Keratinocyte (primary cell): Measurements from ENCODE around the gene APOA4. TPM values are rescaled to one million over a fixed set of nuclear protein-coding genes. Genes with fewer than 3 reads are reported as not detected.
"Not testable (repeated sequence)": the region's sequence is repeated elsewhere in the genome, so short reads cannot be mapped to it uniquely, and the experiment has no call there.

Experiments
- DNase-seq: peaks from one replicate; pipeline ENCODE4 v3.0.0-alpha.2; 2011; ENCODE audit warnings: low read depth, missing footprints, low spot score
- FAIRE-seq: peaks from 2 replicates; lab custom pipeline; 2011; peaks lifted over from hg19 to GRCh38; lab: Jason Lieb, UNC
- H2AFZ ChIP-seq: 2 replicates; pipeline ENCODE4 v1.6.0; 2012; ENCODE audit warnings: low read length, control low read depth, inconsistent platforms; ENCODE audit not compliant: control insufficient read depth
- H3K27ac ChIP-seq: 2 replicates; pipeline ENCODE4 v1.5.1; 2011; ENCODE audit warnings: low read length; ENCODE audit not compliant: control insufficient read depth, insufficient read depth
- H3K27me3 ChIP-seq: 3 replicates; pipeline ENCODE4 v1.6.0; 2011; ENCODE audit warnings: low read length; ENCODE audit not compliant: control insufficient read depth, insufficient read depth; ENCODE audit errors: extremely low read depth
- H3K36me3 ChIP-seq, 2 experiments: 2 replicates in 1 of 2; 3 replicates in 1 of 2; pipeline ENCODE4 v1.5.1; 2011; ENCODE audit warnings: low read length in 2 of 2, mild to moderate bottlenecking in 1 of 2; ENCODE audit not compliant: control insufficient read depth in 2 of 2, insufficient read depth in 2 of 2; ENCODE audit errors: extremely low read depth in 1 of 2
- H3K4me1 ChIP-seq: 3 replicates; pipeline ENCODE4 v1.5.1; 2011; ENCODE audit warnings: low read length; ENCODE audit not compliant: control insufficient read depth, insufficient read depth; ENCODE audit errors: extremely low read depth
- H3K4me2 ChIP-seq: 3 replicates; pipeline ENCODE4 v1.6.0; 2011; ENCODE audit warnings: low read depth, low read length; ENCODE audit not compliant: control insufficient read depth, insufficient read depth; ENCODE audit errors: extremely low read depth
- H3K4me3 ChIP-seq, 3 experiments: fragments of 200-600 bp in 1 of 3; sonication (generic) in 1 of 3; 2 replicates in 2 of 3; 3 replicates in 1 of 3; pipeline ENCODE4 v1.5.1; 2011 to 2016; ENCODE audit warnings: low read length in 3 of 3, mild to moderate bottlenecking in 3 of 3, control low read depth in 2 of 3, inconsistent platforms in 1 of 3, low read depth in 1 of 3, mixed read lengths in 1 of 3, mixed run types in 1 of 3, moderate library complexity in 1 of 3; ENCODE audit not compliant: control insufficient read depth in 2 of 3, insufficient read depth in 2 of 3; ENCODE audit errors: extremely low read depth in 1 of 3
- H3K79me2 ChIP-seq: 2 replicates; pipeline ENCODE4 v1.6.0; 2012; ENCODE audit warnings: low read length; ENCODE audit not compliant: control insufficient read depth, insufficient read depth
- H3K9ac ChIP-seq: 3 replicates; pipeline ENCODE4 v1.6.0; 2011; ENCODE audit warnings: low read length; ENCODE audit not compliant: control insufficient read depth, insufficient read depth; ENCODE audit errors: extremely low read depth
- H3K9me1 ChIP-seq: 3 replicates; pipeline ENCODE4 v1.6.0; 2011; ENCODE audit warnings: low read length; ENCODE audit not compliant: control insufficient read depth, insufficient read depth; ENCODE audit errors: extremely low read depth
- H3K9me3 ChIP-seq: 2 replicates; pipeline ENCODE4 v1.5.1; 2012; ENCODE audit warnings: low read depth, low read length; ENCODE audit not compliant: control insufficient read depth
- H4K20me1 ChIP-seq: 3 replicates; pipeline ENCODE4 v1.6.0; 2011; ENCODE audit warnings: low read length; ENCODE audit not compliant: control insufficient read depth, insufficient read depth; ENCODE audit errors: extremely low read depth
- EZH2 ChIP-seq: IDR thresholded peaks from one replicate; pipeline ENCODE4 v1.6.1; 2012; ENCODE audit warnings: inconsistent platforms, mild to moderate bottlenecking, low read length, moderate library complexity
- dilution Hi-C: fragments of 300-500 bp; cut with MboI; formaldehyde crosslinking; loops from one replicate; pipeline ENCODE4 v1.7.0; 2020; ENCODE audit warnings: low sequenced_read_pairs; ENCODE audit not compliant: extremely low pct_ligation_motif_present
- polyA plus RNA-seq, 5 experiments: library from polyadenylated mRNA; depleted of rRNA in 3 of 5; stranded (reverse) in 3 of 5; stranded (forward) in 1 of 5; unstranded in 1 of 5; fragments of >200 nt; gene quantifications; 1 replicate in 1 of 5; 2 replicates in 3 of 5; 3 replicates in 1 of 5; pipeline versions ENCODE4 v1.2.1 to v1.2.3, GENCODE V29; 2011 to 2012; ENCODE audit warnings: missing spikeins in 2 of 5, low read depth in 1 of 5, low replicate concordance in 1 of 5
- TF ChIP-seq, protein P1 (sequence below), 3 experiments: IDR thresholded peaks in 1 of 3; conservative IDR thresholded peaks in 1 of 3; optimal IDR thresholded peaks in 1 of 3; 2 replicates in 2 of 3; 3 replicates in 1 of 3; pipeline versions ENCODE3 to v1.5.1; 2011; ENCODE audit warnings: low read length in 3 of 3, mild to moderate bottlenecking in 3 of 3, moderate library complexity in 2 of 3, control low read depth in 1 of 3, inconsistent platforms in 1 of 3; ENCODE audit not compliant: insufficient read depth in 2 of 3; ENCODE audit errors: extremely low read depth in 1 of 3

APOA4 gene
- polyA plus RNA-seq, 1 donor (not counting 4 experiments of a cell fraction or from before 2014, with no cell fraction given): not detected

DNA sequence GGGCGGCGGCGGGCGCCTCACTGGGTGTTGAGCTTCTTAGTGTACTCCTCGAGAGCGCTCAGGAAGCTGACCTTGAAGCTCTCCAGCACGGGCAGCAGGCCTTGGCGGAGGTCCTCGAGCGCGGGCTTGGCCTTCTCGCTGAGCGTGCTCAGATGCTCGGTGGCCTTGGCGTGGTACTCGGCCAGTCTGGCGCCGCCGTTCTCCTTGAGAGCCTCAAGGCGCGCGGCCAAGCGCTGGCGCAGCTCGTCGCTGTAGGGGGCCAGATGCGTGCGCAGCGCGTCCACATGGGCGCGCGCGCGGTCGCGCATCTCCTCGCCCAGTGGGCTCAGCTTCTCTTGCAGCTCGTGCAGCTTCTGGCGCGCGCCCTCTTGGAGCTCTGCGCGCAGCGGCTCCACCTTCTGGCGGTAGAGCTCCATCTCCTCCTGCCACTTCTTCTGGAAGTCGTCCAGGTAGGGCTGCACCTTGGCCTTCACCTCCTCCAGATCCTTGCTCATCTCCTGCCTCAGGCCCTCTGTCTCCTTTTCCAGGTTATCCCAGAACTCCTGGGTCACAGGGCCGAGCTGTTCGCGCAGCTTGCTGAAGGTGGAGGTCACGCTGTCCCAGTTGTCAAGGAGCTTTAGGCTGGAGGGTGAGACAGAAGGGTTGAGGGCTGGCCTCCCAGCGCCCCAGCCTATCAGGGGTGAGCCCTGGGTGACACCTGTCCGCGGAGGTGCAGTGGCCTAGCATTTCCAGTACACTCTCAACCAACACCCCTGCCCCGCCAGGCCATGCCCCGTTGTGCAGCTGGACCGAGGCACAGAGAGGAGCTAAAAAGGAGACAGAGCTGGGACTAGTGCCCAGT is 12.9 kb upstream of the APOA4 start:
- Histone ChIP-seq H3K36me3 (no peaks in the 10 kb centered on the region), H3K4me2 (peak overlapping the region; percentile 86), H3K27me3 (no peaks in the 10 kb centered on the region), H3K9ac (peak overlapping the region; percentile 18), H3K79me2 (no peaks in the 10 kb centered on the region), H3K27ac (no peak overlapping the region), H3K9me1 (no peaks in the 10 kb centered on the region), H2AFZ (peak overlapping the region; percentile 90), H3K9me3 (no peaks in the 10 kb centered on the region), H3K4me1 (peaks cover 4% of the 10 kb centered on the region), H3K4me3 (peak overlapping the region; percentile 13 to 59 (median 51)), H4K20me1 (no peaks in the 10 kb centered on the region)
- dilution Hi-C loops: no loop called here
- TF ChIP-seq EZH2: no peak
- TF ChIP-seq, protein P1, sequence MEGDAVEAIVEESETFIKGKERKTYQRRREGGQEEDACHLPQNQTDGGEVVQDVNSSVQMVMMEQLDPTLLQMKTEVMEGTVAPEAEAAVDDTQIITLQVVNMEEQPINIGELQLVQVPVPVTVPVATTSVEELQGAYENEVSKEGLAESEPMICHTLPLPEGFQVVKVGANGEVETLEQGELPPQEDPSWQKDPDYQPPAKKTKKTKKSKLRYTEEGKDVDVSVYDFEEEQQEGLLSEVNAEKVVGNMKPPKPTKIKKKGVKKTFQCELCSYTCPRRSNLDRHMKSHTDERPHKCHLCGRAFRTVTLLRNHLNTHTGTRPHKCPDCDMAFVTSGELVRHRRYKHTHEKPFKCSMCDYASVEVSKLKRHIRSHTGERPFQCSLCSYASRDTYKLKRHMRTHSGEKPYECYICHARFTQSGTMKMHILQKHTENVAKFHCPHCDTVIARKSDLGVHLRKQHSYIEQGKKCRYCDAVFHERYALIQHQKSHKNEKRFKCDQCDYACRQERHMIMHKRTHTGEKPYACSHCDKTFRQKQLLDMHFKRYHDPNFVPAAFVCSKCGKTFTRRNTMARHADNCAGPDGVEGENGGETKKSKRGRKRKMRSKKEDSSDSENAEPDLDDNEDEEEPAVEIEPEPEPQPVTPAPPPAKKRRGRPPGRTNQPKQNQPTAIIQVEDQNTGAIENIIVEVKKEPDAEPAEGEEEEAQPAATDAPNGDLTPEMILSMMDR (optimal IDR thresholded peaks at IDR 0.05 in 1 of 3, IDR thresholded peaks at IDR 0.05 in 1 of 3, conservative IDR thresholded peaks at IDR 0.05 in 1 of 3; ENCODE audit: extremely low read depth in 1 of 3, insufficient read depth in 2 of 3, low read length in 3 of 3): peak; percentile 63 to 84 (median 83)
- DNase-seq: peak; percentile 65
- FAIRE-seq: peak; percentile 48

DNA sequence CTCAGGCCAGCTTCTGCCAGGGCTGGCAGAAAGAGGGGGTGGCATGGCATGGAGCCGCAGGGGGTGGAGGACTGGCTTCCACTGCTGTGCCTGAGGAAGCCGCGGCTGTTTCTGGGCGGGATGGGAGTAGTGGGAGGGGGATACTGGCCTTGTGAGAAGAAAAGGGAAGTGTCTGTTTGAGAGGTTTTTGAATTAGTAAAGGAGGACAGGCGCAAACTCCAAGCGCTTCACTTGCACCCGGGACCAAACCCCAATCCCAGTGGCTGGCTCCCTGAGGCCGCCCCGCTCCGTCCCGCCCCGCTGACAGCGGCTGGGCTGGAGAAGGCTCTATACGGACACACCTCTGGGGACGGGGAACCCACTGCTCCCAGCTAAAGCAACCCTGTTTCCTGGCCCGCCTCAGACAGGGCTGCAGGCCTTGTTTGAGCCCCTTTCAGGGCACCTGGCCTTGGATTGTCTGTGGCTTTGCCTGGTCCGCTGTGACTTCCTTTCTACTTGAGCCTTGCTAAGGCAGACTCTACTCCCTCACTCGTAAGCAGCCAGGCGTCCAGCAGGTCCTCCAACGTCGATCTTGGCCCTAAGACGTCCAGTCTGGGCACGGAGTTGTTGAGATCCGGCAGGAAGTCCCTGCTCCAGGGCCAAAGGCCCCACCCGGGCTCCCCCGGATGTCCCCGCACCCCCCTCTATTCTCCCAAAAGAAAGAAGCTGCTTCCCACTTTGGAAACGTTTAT is 12.1 kb upstream of the APOA4 start:
- no peaks in the 10 kb centered on the region for H3K27me3 ChIP-seq
- FAIRE-seq: no peak
- dilution Hi-C loops: no loop called here
- peak overlapping the region in 1 of 3 experiments; percentile 59 for H3K4me3 ChIP-seq
- TF ChIP-seq EZH2: no peak
- TF ChIP-seq, protein P1 (optimal IDR thresholded peaks at IDR 0.05 in 1 of 3, IDR thresholded peaks at IDR 0.05 in 1 of 3, conservative IDR thresholded peaks at IDR 0.05 in 1 of 3; ENCODE audit: extremely low read depth in 1 of 3, insufficient read depth in 2 of 3, low read length in 3 of 3): no peak
- H3K79me2 ChIP-seq: no peaks in the 10 kb centered on the region
- peak overlapping the region; percentile 15 for H3K9ac ChIP-seq
- peak overlapping the region; percentile 86 for H3K4me2 ChIP-seq
- peak overlapping the region; percentile 26 for H2AFZ ChIP-seq
- no peaks in the 10 kb centered on the region for H4K20me1 ChIP-seq
- no peaks in the 10 kb centered on the region for H3K9me1 ChIP-seq
- DNase-seq: no peak
- no peaks in the 10 kb centered on the region for H3K36me3 ChIP-seq
- peaks cover 4% of the 10 kb centered on the region for H3K4me1 ChIP-seq
- H3K9me3 ChIP-seq: no peaks in the 10 kb centered on the region
- no peak overlapping the region for H3K27ac ChIP-seq

DNA sequence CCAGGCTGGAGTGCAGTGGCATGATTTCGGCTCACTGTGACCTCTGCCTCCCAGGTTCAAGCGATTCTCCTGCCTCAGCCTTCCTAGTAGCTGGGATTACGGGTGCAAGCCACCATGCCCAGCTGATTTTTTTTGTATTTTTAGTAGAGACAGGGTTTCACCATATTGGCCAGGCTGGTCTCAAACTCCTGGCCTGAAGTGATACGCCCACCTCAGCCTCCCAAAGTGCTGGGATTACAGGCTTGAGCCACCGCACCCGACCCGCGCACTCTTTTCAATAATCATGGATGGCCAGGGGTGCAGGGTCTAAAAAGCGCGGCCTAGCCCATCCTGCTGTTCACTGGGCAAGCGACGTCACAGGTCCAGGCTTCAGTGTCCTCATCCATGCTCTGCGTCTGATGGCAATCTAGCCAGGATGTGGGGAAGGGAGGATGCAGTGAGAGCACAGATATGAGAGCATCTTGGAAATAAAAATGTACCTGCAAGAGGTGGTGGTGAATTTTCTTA is 11.5 kb upstream of the APOA4 start:
- FAIRE-seq, H3K4me1 ChIP-seq, H4K20me1 ChIP-seq, H3K27ac ChIP-seq, H3K4me2 ChIP-seq, H3K27me3 ChIP-seq, dilution Hi-C loops, H2AFZ ChIP-seq, H3K36me3 ChIP-seq, H3K9ac ChIP-seq, H3K9me3 ChIP-seq, H3K9me1 ChIP-seq, H3K79me2 ChIP-seq, H3K4me3 ChIP-seq, DNase-seq: not testable (repeated sequence)
